ENCODE results near the gene KCNMA1. TPM values are rescaled to one million over a fixed set of nuclear protein-coding genes. Genes with fewer than 3 reads are reported as not detected.

The KCNMA1 gene
- total and polyA plus RNA-seq, 10 of the 15 experiments (the other 5 are each of a cell fraction or from before 2014, with no cell fraction given): 8.5 to 77.0 (median 21.3) TPM

GRCh38 chr10:77034795-77035194 is 602.8 kb downstream of the KCNMA1 start:
- no peaks in the 10 kb centered on the region for H3K9me3 ChIP-seq (replicated peaks; ENCODE audit: control insufficient read depth, insufficient read depth, low read length)
- H4K20me1 ChIP-seq (ENCODE audit: control insufficient read depth, insufficient read depth): no peaks in the 10 kb centered on the region
- DNase-seq (ENCODE audit: low read depth, low spot score) (no peak), FAIRE-seq (no peak), ATAC-seq (no peak)
- TF ChIP-seq NKRF (conservative IDR thresholded peaks at IDR 0.05): no peak
- no peak for TF ChIP-seq ZNF274 (IDR thresholded peaks at IDR 0.05; ENCODE audit: insufficient read depth, insufficient read length)
- no peak for TF ChIP-seq E2F8 (IDR thresholded peaks at IDR 0.05; ENCODE audit: low read depth, partially characterized antibody)
- no peak for TF ChIP-seq SIX5 (IDR thresholded peaks at IDR 0.05; ENCODE audit: low read depth, low read length, severe bottlenecking)
- TF ChIP-seq HSF1 (IDR thresholded peaks at IDR 0.05; ENCODE audit: low read depth, low read length): no peak
- no peak for TF ChIP-seq RAD21 (IDR thresholded peaks at IDR 0.05; ENCODE audit: insufficient read depth, low read depth, low read length)
- no peaks in the 10 kb centered on the region for H3K4me1 ChIP-seq (ENCODE audit: control insufficient read depth, insufficient read depth, low read length)
- WGBS (ENCODE audit: insufficient coverage, insufficient replicate concordance, low lambda C conversion rate, missing lambda C conversion rate): 36% methylated on average over 4 of the region's 4 CpGs
- RAD21 ChIA-PET (ENCODE audit: unreplicated experiment): no interaction called here
- POLR2A ChIA-PET: no interaction called here
- no peak overlapping the region for H3K27ac ChIP-seq (ENCODE audit: control insufficient read depth, insufficient read depth)
- no peaks in the 10 kb centered on the region for H3K27me3 ChIP-seq (replicated peaks in 1 of 2; ENCODE audit: control insufficient read depth in 2 of 2, insufficient read depth in 2 of 2, low read length in 1 of 2)
- H3K4me3 ChIP-seq: no peak overlapping the region
- H3K79me2 ChIP-seq (ENCODE audit: control insufficient read depth, insufficient read depth, low read length): no peaks in the 10 kb centered on the region
- intact Hi-C loops (cut with micrococcal nuclease; ENCODE audit: unreplicated experiment): no loop called here
- no peaks in the 10 kb centered on the region for H3K36me3 ChIP-seq (ENCODE audit: control insufficient read depth in 2 of 2, insufficient read depth in 2 of 2, low read length in 1 of 2)
- SMC1A ChIA-PET (ENCODE audit: uncharacterized antibody, unreplicated experiment): no interaction called here
- no peak overlapping the region for H3K9ac ChIP-seq (ENCODE audit: control insufficient read depth, insufficient read depth, low read length)
- BruUV-seq (replicated peaks): no TSS peak
- CTCF ChIA-PET: interaction anchor here (0.7 to 2.5 kb wide), 6 partner anchors 15 to 134 kb away, joined by 3 to 9 read pairs (median 4); no protein-coding TSS in a partner anchor
- no peak overlapping the region for H2AFZ ChIP-seq (ENCODE audit: control insufficient read depth, low read depth, low read length)
- in situ Hi-C loops (cut with MboI): no loop called here
- H3K4me2 ChIP-seq (ENCODE audit: control insufficient read depth, insufficient read depth): no peak overlapping the region
